CD4-positive, alpha-beta T cell treated with Interleukin-15 for 4 hours (primary cell): ENCODE measurements around the gene HSD17B7.

Source experiments
- DNase-seq: peaks from one replicate; pipeline ENCODE4 v3.0.0-alpha.2; 2020; ENCODE audit warnings: low spot score

The HSD17B7 gene

GRCh38 chr1:162856260-162856659 is 65.8 kb downstream of the HSD17B7 start:
- no peak for DNase-seq

- no peak for DNase-seq
These were observed 67.3 kb downstream of the HSD17B7 start for GRCh38 chr1:162857850-162858249.

GRCh38 chr1:162859191-162859590 is 68.7 kb downstream of the HSD17B7 start:
- DNase-seq = no peak

GRCh38 chr1:162861101-162861500 is 70.6 kb downstream of the HSD17B7 start, which contains the start of gene CCDC190:
TSS of gene CCDC190 (minus strand) at chr1:162861175. CDS start at chr1:162859646, 1,529 bp downstream.
- DNase-seq = no peak

GRCh38 chr1:162861625-162862024 is 71.1 kb downstream of the HSD17B7 start:
- DNase-seq = no peak
